Measurements from ENCODE around the gene MTR. TPM values are rescaled to one million over a fixed set of nuclear protein-coding genes. Genes with fewer than 3 reads are reported as not detected.

MTR gene
- total RNA-seq, 1 experiment from 2014 or later = 24.6 TPM

DNA sequence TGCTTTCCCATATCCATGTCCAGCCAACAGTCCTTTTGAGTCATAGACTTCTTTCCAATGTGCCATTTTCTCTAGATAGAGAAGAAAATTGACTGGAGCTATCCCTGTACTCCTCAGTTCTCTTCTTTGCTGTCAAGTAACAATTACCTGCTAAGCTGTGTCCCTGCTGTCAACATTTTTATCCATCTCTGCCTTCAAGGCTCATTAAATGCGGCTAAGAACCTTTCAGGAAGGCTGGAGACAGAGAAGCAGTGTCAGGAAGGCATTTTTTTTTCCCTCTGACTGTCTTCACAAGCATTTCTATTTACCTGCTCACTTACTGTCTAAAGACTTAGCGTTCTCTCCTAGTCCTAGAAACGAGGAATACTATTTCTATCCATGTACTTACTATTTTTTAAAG lies 69.1 kb downstream of the MTR start:
- Histone ChIP-seq H3K36me3 (ENCODE audit: control insufficient read depth in 1 of 2, insufficient read depth in 2 of 2, low read length in 2 of 2) (peaks cover 5 to 8% of the 10 kb centered on the region in 2 experiments; a peak in 2 of 4 replicates), H3K27ac (ENCODE audit: low read depth, low read length) (no peak overlapping the region), H3K4me1 (ENCODE audit: control insufficient read depth in 1 of 2, insufficient read depth in 2 of 2, low read length in 2 of 2) (no peaks in the 10 kb centered on the region), H2AFZ (ENCODE audit: low read depth, low read length, poor library complexity, severe bottlenecking) (no peak overlapping the region), H3K4me3 (replicated peaks in 1 of 2; ENCODE audit: low read depth in 1 of 2, low read length in 2 of 2) (no peak overlapping the region), H3K9me3 (ENCODE audit: control insufficient read depth in 1 of 2, insufficient read depth in 1 of 2, low read depth in 1 of 2, low read length in 2 of 2) (no peaks in the 10 kb centered on the region), H3K9me2 (ENCODE audit: insufficient read depth) (no peaks in the 10 kb centered on the region), H3K27me3 (ENCODE audit: insufficient read depth, low read length) (no peaks in the 10 kb centered on the region), H3K79me2 (ENCODE audit: insufficient read depth, low read length) (no peaks in the 10 kb centered on the region), H4K20me1 (ENCODE audit: insufficient read depth) (no peaks in the 10 kb centered on the region), H3K4me2 (ENCODE audit: low read length) (no peak overlapping the region), H3K9ac (ENCODE audit: low read length) (no peak overlapping the region)
- DNase-seq (ENCODE audit: low read depth, low spot score) = no peak
- intact Hi-C loops (cut with micrococcal nuclease) = no loop called here
- CTCF ChIA-PET = no interaction called here
- RAD21 ChIA-PET (ENCODE audit: low non-redundant PET in 1 of 2, low total read pairs in 2 of 2, uncharacterized antibody in 2 of 2, unreplicated experiment in 2 of 2) = no interaction called here
- ATAC-seq = no peak
- POLR2A ChIA-PET = no interaction called here
- BruUV-seq (replicated peaks) = no TSS peak
- TF ChIP-seq CBX3 (IDR thresholded peaks at IDR 0.05; ENCODE audit: low read depth) (no peak), SRF (IDR thresholded peaks at IDR 0.05; ENCODE audit: low read depth) (no peak), TCF7L2 (IDR thresholded peaks at IDR 0.05; ENCODE audit: borderline replicate concordance, extremely low read depth, insufficient read depth, insufficient read length) (no peak), ZBTB33 (IDR thresholded peaks at IDR 0.05; ENCODE audit: extremely low read depth, insufficient replicate concordance, low read length) (no peak), JUND (IDR thresholded peaks at IDR 0.05) (no peak), SIN3A (IDR thresholded peaks at IDR 0.05; ENCODE audit: low read depth) (no peak), CEBPB (IDR thresholded peaks at IDR 0.05; ENCODE audit: low read depth) (no peak), ZFX (IDR thresholded peaks at IDR 0.05) (no peak), ZNF274 (IDR thresholded peaks at IDR 0.05; ENCODE audit: low read depth, low read length) (no peak), CTCF (IDR thresholded peaks at IDR 0.05 in 2 of 3, conservative IDR thresholded peaks at IDR 0.05 in 1 of 3; ENCODE audit: borderline replicate concordance in 1 of 3, insufficient read depth in 1 of 3, low read depth in 2 of 3, low read length in 2 of 3) (no peak), FOSL1 (IDR thresholded peaks at IDR 0.05; ENCODE audit: low read depth) (no peak), EZH2phosphoT487 (IDR thresholded peaks at IDR 0.05; ENCODE audit: borderline replicate concordance) (no peak), POLR2AphosphoS5 (IDR thresholded peaks at IDR 0.05; ENCODE audit: low read depth, low read length) (no peak)
- TF ChIP-seq, protein P1, sequence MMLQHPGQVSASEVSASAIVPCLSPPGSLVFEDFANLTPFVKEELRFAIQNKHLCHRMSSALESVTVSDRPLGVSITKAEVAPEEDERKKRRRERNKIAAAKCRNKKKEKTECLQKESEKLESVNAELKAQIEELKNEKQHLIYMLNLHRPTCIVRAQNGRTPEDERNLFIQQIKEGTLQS (IDR thresholded peaks at IDR 0.05) = no peak

All from HCT116 (cell line).